ENCODE measurements around the gene CSNK1A1L. TPM values are rescaled to one million over a fixed set of nuclear protein-coding genes. Genes with fewer than 3 reads are reported as not detected.

Gene CSNK1A1L
- total and polyA plus RNA-seq, 2 of the 13 experiments (the other 11 are each of a cell fraction or from before 2014, with no cell fraction given): not detected

- TF ChIP-seq RERE (CRISPR knock-in tag; IDR thresholded peaks at IDR 0.05; ENCODE audit: low read depth): no peak
- peak; percentile 61 for TF ChIP-seq HOXA5 (CRISPR knock-in tag; IDR thresholded peaks at IDR 0.05)
- no peak; the same call in 1 of the 2 replicates for TF ChIP-seq TOPORS (CRISPR knock-in tag; IDR thresholded peaks at IDR 0.05)
- TF ChIP-seq ZBTB3 (CRISPR knock-in tag; IDR thresholded peaks at IDR 0.05; ENCODE audit: borderline replicate concordance, low read depth): no peak
- TF ChIP-seq, protein P1, sequence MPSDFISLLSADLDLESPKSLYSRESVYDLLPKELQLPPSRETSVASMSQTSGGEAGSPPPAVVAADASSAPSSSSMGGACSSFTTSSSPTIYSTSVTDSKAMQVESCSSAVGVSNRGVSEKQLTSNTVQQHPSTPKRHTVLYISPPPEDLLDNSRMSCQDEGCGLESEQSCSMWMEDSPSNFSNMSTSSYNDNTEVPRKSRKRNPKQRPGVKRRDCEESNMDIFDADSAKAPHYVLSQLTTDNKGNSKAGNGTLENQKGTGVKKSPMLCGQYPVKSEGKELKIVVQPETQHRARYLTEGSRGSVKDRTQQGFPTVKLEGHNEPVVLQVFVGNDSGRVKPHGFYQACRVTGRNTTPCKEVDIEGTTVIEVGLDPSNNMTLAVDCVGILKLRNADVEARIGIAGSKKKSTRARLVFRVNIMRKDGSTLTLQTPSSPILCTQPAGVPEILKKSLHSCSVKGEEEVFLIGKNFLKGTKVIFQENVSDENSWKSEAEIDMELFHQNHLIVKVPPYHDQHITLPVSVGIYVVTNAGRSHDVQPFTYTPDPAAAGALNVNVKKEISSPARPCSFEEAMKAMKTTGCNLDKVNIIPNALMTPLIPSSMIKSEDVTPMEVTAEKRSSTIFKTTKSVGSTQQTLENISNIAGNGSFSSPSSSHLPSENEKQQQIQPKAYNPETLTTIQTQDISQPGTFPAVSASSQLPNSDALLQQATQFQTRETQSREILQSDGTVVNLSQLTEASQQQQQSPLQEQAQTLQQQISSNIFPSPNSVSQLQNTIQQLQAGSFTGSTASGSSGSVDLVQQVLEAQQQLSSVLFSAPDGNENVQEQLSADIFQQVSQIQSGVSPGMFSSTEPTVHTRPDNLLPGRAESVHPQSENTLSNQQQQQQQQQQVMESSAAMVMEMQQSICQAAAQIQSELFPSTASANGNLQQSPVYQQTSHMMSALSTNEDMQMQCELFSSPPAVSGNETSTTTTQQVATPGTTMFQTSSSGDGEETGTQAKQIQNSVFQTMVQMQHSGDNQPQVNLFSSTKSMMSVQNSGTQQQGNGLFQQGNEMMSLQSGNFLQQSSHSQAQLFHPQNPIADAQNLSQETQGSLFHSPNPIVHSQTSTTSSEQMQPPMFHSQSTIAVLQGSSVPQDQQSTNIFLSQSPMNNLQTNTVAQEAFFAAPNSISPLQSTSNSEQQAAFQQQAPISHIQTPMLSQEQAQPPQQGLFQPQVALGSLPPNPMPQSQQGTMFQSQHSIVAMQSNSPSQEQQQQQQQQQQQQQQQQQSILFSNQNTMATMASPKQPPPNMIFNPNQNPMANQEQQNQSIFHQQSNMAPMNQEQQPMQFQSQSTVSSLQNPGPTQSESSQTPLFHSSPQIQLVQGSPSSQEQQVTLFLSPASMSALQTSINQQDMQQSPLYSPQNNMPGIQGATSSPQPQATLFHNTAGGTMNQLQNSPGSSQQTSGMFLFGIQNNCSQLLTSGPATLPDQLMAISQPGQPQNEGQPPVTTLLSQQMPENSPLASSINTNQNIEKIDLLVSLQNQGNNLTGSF (CRISPR knock-in tag; IDR thresholded peaks at IDR 0.05): no peak
- TF ChIP-seq TSC22D2 (CRISPR knock-in tag; IDR thresholded peaks at IDR 0.05; ENCODE audit: borderline replicate concordance): no peak
- TF ChIP-seq TERF1 (CRISPR knock-in tag; IDR thresholded peaks at IDR 0.05): no peak
- TF ChIP-seq MTF2 (CRISPR knock-in tag; IDR thresholded peaks at IDR 0.05; ENCODE audit: borderline replicate concordance): no peak
- no peak for TF ChIP-seq ZKSCAN8 (CRISPR knock-in tag; IDR thresholded peaks at IDR 0.05; ENCODE audit: borderline replicate concordance)
- TF ChIP-seq, protein P2, sequence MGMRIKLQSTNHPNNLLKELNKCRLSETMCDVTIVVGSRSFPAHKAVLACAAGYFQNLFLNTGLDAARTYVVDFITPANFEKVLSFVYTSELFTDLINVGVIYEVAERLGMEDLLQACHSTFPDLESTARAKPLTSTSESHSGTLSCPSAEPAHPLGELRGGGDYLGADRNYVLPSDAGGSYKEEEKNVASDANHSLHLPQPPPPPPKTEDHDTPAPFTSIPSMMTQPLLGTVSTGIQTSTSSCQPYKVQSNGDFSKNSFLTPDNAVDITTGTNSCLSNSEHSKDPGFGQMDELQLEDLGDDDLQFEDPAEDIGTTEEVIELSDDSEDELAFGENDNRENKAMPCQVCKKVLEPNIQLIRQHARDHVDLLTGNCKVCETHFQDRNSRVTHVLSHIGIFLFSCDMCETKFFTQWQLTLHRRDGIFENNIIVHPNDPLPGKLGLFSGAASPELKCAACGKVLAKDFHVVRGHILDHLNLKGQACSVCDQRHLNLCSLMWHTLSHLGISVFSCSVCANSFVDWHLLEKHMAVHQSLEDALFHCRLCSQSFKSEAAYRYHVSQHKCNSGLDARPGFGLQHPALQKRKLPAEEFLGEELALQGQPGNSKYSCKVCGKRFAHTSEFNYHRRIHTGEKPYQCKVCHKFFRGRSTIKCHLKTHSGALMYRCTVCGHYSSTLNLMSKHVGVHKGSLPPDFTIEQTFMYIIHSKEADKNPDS (CRISPR knock-in tag; IDR thresholded peaks at IDR 0.05): 0 out of 2 replicates have a peak, but pooled peaks have one; percentile 30
Observed at GRCh38 chr13:37058910-37059847, 46.3 kb downstream of the CSNK1A1L start, which contains the start of gene SUPT20H (continued).
